Progenitor cell of endocrine pancreas (in vitro differentiated cells): ENCODE measurements around the gene IL34. TPM values are rescaled to one million over a fixed set of nuclear protein-coding genes. Genes with fewer than 3 reads are reported as not detected.

Source experiments
- DNase-seq: peaks from one replicate; pipeline ENCODE4 v3.0.0; 2021; ENCODE audit warnings: low spot score; ENCODE audit not compliant: unreplicated experiment
- H3K27ac Mint-ChIP-seq: 2 replicates; pipeline ENCODE4 v1.8.0; 2021; ENCODE audit warnings: mild to moderate bottlenecking, moderate library complexity, mixed read lengths
- H3K27me3 Mint-ChIP-seq: 2 replicates; pipeline ENCODE4 v1.8.0; 2021; ENCODE audit warnings: mixed read lengths
- H3K36me3 Mint-ChIP-seq: 2 replicates; pipeline ENCODE4 v1.8.0; 2022; ENCODE audit warnings: mixed read lengths; ENCODE audit not compliant: insufficient read depth
- H3K4me1 Mint-ChIP-seq: 2 replicates; pipeline ENCODE4 v1.8.0; 2021; ENCODE audit warnings: low read depth, mixed read lengths
- H3K4me3 Mint-ChIP-seq: 2 replicates; pipeline ENCODE4 v1.8.0; 2021; ENCODE audit warnings: low read depth, mild to moderate bottlenecking, moderate library complexity, mixed read lengths
- H3K9me3 Mint-ChIP-seq: 2 replicates; pipeline ENCODE4 v1.8.0; 2021; ENCODE audit warnings: low read depth, mixed read lengths
- CTCF ChIP-seq: fragments of 200-600 bp; sonication (generic); IDR thresholded peaks from one replicate; pipeline ENCODE4 v1.5.0; 2021; ENCODE audit warnings: antibody characterized with exemption, mild to moderate bottlenecking; ENCODE audit not compliant: unreplicated experiment
- long read RNA-seq: library from polyadenylated mRNA; unstranded; transcript quantifications from one replicate; pipeline ENCODE4 v2.0.0, GENCODE V29; 2020
- total RNA-seq: library from RNA; stranded (reverse); gene quantifications from 2 replicates; pipeline ENCODE4 v1.2.1, GENCODE V29; 2021

Gene IL34
- not detected in 2 replicates for total RNA-seq
- long read RNA-seq = 0 reads

- no peak for DNase-seq
- Mint-ChIP-seq H3K4me1 (no peaks in the 10 kb centered on the region), H3K27ac (no peak within 1 kb of the TSS), H3K9me3 (no peaks in the 10 kb centered on the region), H3K4me3 (no peak within 1 kb of the TSS), H3K36me3 (no peaks in the 10 kb centered on the region), H3K27me3 (peaks cover 2% of the 10 kb centered on the region)
- TF ChIP-seq CTCF = no peak
Observed at GRCh38 chr16:70646260-70647241, at the start of gene IL34. IL34 (plus strand) TSS chr16:70646559; CDS start chr16:70646948, 389 bp downstream.

GRCh38 chr16:70597135-70597835 is 49.1 kb upstream of the IL34 start:
- Mint-ChIP-seq H3K9me3 (no peaks in the 10 kb centered on the region), H3K36me3 (no peaks in the 10 kb centered on the region), H3K27me3 (peaks cover 8% of the 10 kb centered on the region), H3K4me3 (no peak overlapping the region), H3K27ac (no peak overlapping the region), H3K4me1 (no peaks in the 10 kb centered on the region)
- TF ChIP-seq CTCF = no peak
- DNase-seq = no peak

- Mint-ChIP-seq H3K4me1 (no peaks in the 10 kb centered on the region), H3K27me3 (peaks cover 8% of the 10 kb centered on the region), H3K36me3 (no peaks in the 10 kb centered on the region), H3K9me3 (no peaks in the 10 kb centered on the region), H3K27ac (no peak overlapping the region), H3K4me3 (no peak overlapping the region)
- DNase-seq = no peak
- TF ChIP-seq CTCF = no peak
Observed at GRCh38 chr16:70598937-70599503, 47.3 kb upstream of the IL34 start.

- H3K27ac Mint-ChIP-seq = no peak overlapping the region
- no peak for DNase-seq
- no peak for TF ChIP-seq CTCF
- peaks cover 14% of the 10 kb centered on the region for H3K27me3 Mint-ChIP-seq
- H3K9me3 Mint-ChIP-seq = no peaks in the 10 kb centered on the region
- H3K36me3 Mint-ChIP-seq = no peaks in the 10 kb centered on the region
- H3K4me1 Mint-ChIP-seq = no peaks in the 10 kb centered on the region
- H3K4me3 Mint-ChIP-seq = no peak overlapping the region
Observed at GRCh38 chr16:70600730-70601129, 45.6 kb upstream of the IL34 start.
